HepG2 (cell line): ENCODE results near the gene FAM229B. TPM values are rescaled to one million over a fixed set of nuclear protein-coding genes. Genes with fewer than 3 reads are reported as not detected.

ENCODE experiments used
- ATAD3A ChIP-seq: sonication (generic); formaldehyde crosslinking; IDR thresholded peaks from 2 replicates; pipeline ENCODE4 v1.4.0; 2020; ENCODE audit warnings: missing genetic modification reagents
- CCAR2 ChIP-seq: fragments of 200-400 bp; formaldehyde crosslinking; optimal IDR thresholded peaks from 2 replicates; pipeline ENCODE3; 2018; ENCODE audit warnings: low read depth, mild to moderate bottlenecking, low read length, moderate library complexity
- EP300 ChIP-seq, 3 experiments: sonication (generic) in 1 of 3; formaldehyde crosslinking in 1 of 3; IDR thresholded peaks; 2 replicates each; pipeline versions ENCODE4 v1.5.1 to v1.6.1; 2011 to 2020; ENCODE audit warnings: low read depth in 2 of 3, low read length in 2 of 3, borderline replicate concordance in 1 of 3, improper control_type of control experiment in 1 of 3, mild to moderate bottlenecking in 1 of 3, missing genetic modification reagents in 1 of 3, moderate library complexity in 1 of 3
- JARID2 ChIP-seq: sonication (generic); formaldehyde crosslinking; IDR thresholded peaks from 2 replicates; pipeline ENCODE4 v1.8.1; 2023; ENCODE audit warnings: missing genetic modification reagents, inconsistent platforms; ENCODE audit not compliant: insufficient replicate concordance
- KMT2B ChIP-seq: IDR thresholded peaks from 2 replicates; pipeline ENCODE4 v1.6.1; 2016; ENCODE audit warnings: missing genetic modification reagents, missing compliant biosample characterization
- MIER2 ChIP-seq: IDR thresholded peaks from 2 replicates; pipeline ENCODE4 v1.6.1; 2016; ENCODE audit warnings: missing biosample characterization, missing genetic modification reagents
- MLLT10 ChIP-seq: sonication (generic); formaldehyde crosslinking; IDR thresholded peaks from 2 replicates; pipeline ENCODE4 v1.4.0; 2020; ENCODE audit warnings: missing genetic modification reagents
- ONECUT2 ChIP-seq: sonication (generic); formaldehyde crosslinking; IDR thresholded peaks from 2 replicates; pipeline ENCODE4 v1.4.0; 2020; ENCODE audit warnings: missing genetic modification reagents
- POLR2G ChIP-seq: fragments of 200-400 bp; formaldehyde crosslinking; IDR thresholded peaks from 2 replicates; pipeline ENCODE4 v1.6.1; 2018; ENCODE audit warnings: mild to moderate bottlenecking, low read depth, low read length, moderate library complexity
- RNF2 ChIP-seq: fragments of 450-650 bp; conservative IDR thresholded peaks from 2 replicates; pipeline ENCODE4 v1.6.1; 2016; ENCODE audit warnings: low read depth
- SIX4 ChIP-seq: sonication (generic); formaldehyde crosslinking; IDR thresholded peaks from 2 replicates; pipeline ENCODE4 v1.4.0; 2020; ENCODE audit warnings: missing genetic modification reagents
- SMAD3 ChIP-seq: sonication (generic); formaldehyde crosslinking; IDR thresholded peaks from 2 replicates; pipeline ENCODE4 v1.4.0; 2020; ENCODE audit warnings: missing genetic modification reagents
- SP4 ChIP-seq: sonication (generic); formaldehyde crosslinking; IDR thresholded peaks from 2 replicates; pipeline ENCODE4 v1.8.1; 2023; ENCODE audit warnings: mild to moderate bottlenecking, missing genetic modification reagents
- SRSF1 ChIP-seq: fragments of 200-400 bp; formaldehyde crosslinking; optimal IDR thresholded peaks from 2 replicates; pipeline ENCODE3; 2017; ENCODE audit warnings: mild to moderate bottlenecking, low read depth, low read length, moderate library complexity
- YY1 ChIP-seq: IDR thresholded peaks from 2 replicates; pipeline ENCODE4 v1.6.1; 2011; ENCODE audit warnings: low read length, low read depth, moderate library complexity, mild to moderate bottlenecking; ENCODE audit not compliant: insufficient read depth, insufficient replicate concordance
- ZNF17 ChIP-seq: sonication (generic); formaldehyde crosslinking; IDR thresholded peaks from 2 replicates; pipeline ENCODE4 v1.5.0; 2020; ENCODE audit warnings: mild to moderate bottlenecking, missing genetic modification reagents
- ZNF207 ChIP-seq: fragments of 450-650 bp; IDR thresholded peaks from 2 replicates; pipeline ENCODE4 v1.6.1; 2016; ENCODE audit warnings: antibody characterized with exemption, borderline replicate concordance
- ZNF790 ChIP-seq: sonication (generic); formaldehyde crosslinking; IDR thresholded peaks from 2 replicates; pipeline ENCODE4 v1.8.0; 2022; ENCODE audit warnings: missing genetic modification reagents, mild to moderate bottlenecking, borderline replicate concordance
- ZNF883 ChIP-seq: sonication (generic); formaldehyde crosslinking; IDR thresholded peaks from 2 replicates; pipeline ENCODE4 v1.5.1; 2020; ENCODE audit warnings: mild to moderate bottlenecking, missing genetic modification reagents; ENCODE audit errors: not compliant biosample characterization
- polyA plus RNA-seq, 8 experiments: library from polyadenylated mRNA; depleted of rRNA in 3 of 8; stranded (reverse) in 7 of 8; unstranded in 1 of 8; fragments of >200 nt; fragmentation: Illumina TruSeq in 4 of 8; extraction: Trizol in 4 of 8; gene quantifications; 2 replicates each; pipeline versions ENCODE4 v1.2.1 to v1.2.3, GENCODE V29; 2011 to 2016; ENCODE audit warnings: low read depth in 4 of 8, missing spikeins in 1 of 8, mixed read lengths in 1 of 8; ENCODE audit not compliant: insufficient read depth in 1 of 8
- total RNA-seq, 5 experiments: library from RNA; depleted of rRNA; stranded (reverse); fragments of >200 nt; fragmentation: Illumina TruSeq; extraction: Trizol; gene quantifications; 2 replicates each; pipeline ENCODE4 v1.2.3, GENCODE V29; 2016; ENCODE audit warnings: low read depth in 1 of 5
- TF ChIP-seq, protein P1 (sequence below): sonication (generic); formaldehyde crosslinking; IDR thresholded peaks from 2 replicates; pipeline ENCODE4 v1.8.0; 2022; ENCODE audit warnings: missing genetic modification reagents, mild to moderate bottlenecking, moderate library complexity, borderline replicate concordance
- TF ChIP-seq, protein P2 (sequence below): sonication (generic); formaldehyde crosslinking; IDR thresholded peaks from 2 replicates; pipeline ENCODE4 v1.8.0; 2022; ENCODE audit warnings: missing genetic modification reagents, low read depth, mild to moderate bottlenecking, borderline replicate concordance
- TF ChIP-seq, protein P3 (sequence below): fragments of 450-650 bp; IDR thresholded peaks from 2 replicates; pipeline ENCODE4 v1.6.1; 2017
- TF ChIP-seq, protein P4 (sequence below): sonication (generic); formaldehyde crosslinking; IDR thresholded peaks from 2 replicates; pipeline ENCODE4 v1.4.0; 2020; ENCODE audit warnings: missing genetic modification reagents; ENCODE audit errors: not compliant biosample characterization
- TF ChIP-seq, protein P5 (sequence below): sonication (generic); formaldehyde crosslinking; IDR thresholded peaks from 2 replicates; pipeline ENCODE4 v1.8.1; 2022; ENCODE audit warnings: mild to moderate bottlenecking, missing genetic modification reagents

FAM229B gene
- total and polyA plus RNA-seq, 2 of the 13 experiments (the other 11 are each of a cell fraction or from before 2014, with no cell fraction given): 11.3 to 19.5 TPM

DNA sequence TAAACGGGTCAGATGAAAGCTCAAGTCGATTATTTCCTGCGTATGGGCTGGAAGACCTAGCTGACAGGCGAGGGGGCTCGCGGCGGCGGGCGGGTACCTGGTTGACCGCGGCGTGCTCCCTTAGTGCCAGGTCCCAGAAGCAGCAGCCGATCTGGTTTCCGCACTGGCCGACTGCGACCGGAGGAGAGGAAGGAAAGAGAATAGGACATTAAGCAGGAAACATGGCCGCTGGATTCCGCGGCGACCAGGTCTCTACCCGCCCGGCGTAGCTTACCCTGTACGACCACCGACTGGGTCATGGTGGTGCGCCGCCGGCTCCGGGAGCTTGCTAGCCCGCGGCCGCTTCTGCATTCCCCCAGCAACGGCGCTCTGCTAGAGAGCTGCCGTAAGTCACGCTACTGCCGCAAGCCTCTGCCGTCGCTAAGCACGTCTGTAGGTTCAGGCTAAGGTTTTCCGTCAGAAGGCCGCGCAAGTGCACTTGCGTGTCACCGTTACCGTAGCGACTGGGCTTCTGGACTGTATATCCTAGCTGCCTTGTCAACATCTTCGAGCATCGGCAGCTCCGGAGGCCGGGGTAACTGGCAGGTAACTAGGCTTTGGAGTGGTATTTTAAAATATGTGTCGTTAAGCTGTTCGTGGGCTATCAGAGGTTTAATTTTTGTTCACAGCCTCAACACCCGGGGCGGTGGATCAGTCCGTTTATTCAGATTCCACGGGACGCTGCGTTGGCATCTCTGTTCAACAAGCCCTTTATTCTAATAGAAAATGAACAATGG is at the start of gene FAM229B, which contains the start of gene TUBE1 (continued):
- TF ChIP-seq, protein P1, sequence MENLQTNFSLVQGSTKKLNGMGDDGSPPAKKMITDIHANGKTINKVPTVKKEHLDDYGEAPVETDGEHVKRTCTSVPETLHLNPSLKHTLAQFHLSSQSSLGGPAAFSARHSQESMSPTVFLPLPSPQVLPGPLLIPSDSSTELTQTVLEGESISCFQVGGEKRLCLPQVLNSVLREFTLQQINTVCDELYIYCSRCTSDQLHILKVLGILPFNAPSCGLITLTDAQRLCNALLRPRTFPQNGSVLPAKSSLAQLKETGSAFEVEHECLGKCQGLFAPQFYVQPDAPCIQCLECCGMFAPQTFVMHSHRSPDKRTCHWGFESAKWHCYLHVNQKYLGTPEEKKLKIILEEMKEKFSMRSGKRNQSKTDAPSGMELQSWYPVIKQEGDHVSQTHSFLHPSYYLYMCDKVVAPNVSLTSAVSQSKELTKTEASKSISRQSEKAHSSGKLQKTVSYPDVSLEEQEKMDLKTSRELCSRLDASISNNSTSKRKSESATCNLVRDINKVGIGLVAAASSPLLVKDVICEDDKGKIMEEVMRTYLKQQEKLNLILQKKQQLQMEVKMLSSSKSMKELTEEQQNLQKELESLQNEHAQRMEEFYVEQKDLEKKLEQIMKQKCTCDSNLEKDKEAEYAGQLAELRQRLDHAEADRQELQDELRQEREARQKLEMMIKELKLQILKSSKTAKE (CRISPR knock-in tag): no peak
- TF ChIP-seq JARID2 (CRISPR knock-in tag) (peak; percentile 76), ZNF883 (CRISPR knock-in tag) (peak; percentile 73), ONECUT2 (no peak), EP300 (IDR thresholded peaks at IDR 0.05; ENCODE audit: low read depth in 2 of 2, low read length in 2 of 2) (no peak), EP300 (CRISPR knock-in tag; IDR thresholded peaks at IDR 0.05; ENCODE audit: borderline replicate concordance) (no peak), POLR2G (peak; percentile 95), YY1 (peak; percentile 86), ZNF207 (no peak), SIX4 (CRISPR knock-in tag) (no peak), SMAD3 (CRISPR knock-in tag) (no peak; the same call in 1 of the 2 replicates), ZNF790 (CRISPR knock-in tag) (peak; percentile 77; the same call in 1 of the 2 replicates), SRSF1 (peak; percentile 45), SP4 (CRISPR knock-in tag) (no peak), CCAR2 (no peak), ATAD3A (CRISPR knock-in tag) (no peak), MIER2 (CRISPR knock-in tag) (peak; percentile 74; the same call in 1 of the 2 replicates), MLLT10 (CRISPR knock-in tag) (no peak), RNF2 (no peak; the same call in 1 of the 2 replicates), KMT2B (CRISPR knock-in tag) (peak; percentile 95), ZNF17 (CRISPR knock-in tag) (no peak)
- TF ChIP-seq, protein P2, sequence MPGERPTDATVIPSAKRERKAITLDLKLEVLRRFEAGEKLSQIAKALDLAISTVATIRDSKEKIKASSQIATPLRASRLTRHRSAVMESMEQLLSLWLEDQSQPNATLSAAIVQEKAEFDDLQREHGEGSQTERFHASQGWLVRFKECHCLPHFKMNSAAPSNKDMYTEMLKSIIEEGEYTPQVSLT (CRISPR knock-in tag): no peak
- TF ChIP-seq, protein P3, sequence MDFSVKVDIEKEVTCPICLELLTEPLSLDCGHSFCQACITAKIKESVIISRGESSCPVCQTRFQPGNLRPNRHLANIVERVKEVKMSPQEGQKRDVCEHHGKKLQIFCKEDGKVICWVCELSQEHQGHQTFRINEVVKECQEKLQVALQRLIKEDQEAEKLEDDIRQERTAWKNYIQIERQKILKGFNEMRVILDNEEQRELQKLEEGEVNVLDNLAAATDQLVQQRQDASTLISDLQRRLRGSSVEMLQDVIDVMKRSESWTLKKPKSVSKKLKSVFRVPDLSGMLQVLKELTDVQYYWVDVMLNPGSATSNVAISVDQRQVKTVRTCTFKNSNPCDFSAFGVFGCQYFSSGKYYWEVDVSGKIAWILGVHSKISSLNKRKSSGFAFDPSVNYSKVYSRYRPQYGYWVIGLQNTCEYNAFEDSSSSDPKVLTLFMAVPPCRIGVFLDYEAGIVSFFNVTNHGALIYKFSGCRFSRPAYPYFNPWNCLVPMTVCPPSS: no peak
- TF ChIP-seq, protein P4, sequence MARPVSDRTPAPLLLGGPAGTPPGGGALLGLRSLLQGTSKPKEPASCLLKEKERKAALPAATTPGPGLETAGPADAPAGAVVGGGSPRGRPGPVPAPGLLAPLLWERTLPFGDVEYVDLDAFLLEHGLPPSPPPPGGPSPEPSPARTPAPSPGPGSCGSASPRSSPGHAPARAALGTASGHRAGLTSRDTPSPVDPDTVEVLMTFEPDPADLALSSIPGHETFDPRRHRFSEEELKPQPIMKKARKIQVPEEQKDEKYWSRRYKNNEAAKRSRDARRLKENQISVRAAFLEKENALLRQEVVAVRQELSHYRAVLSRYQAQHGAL (CRISPR knock-in tag): peak; percentile 71
- TF ChIP-seq, protein P5, sequence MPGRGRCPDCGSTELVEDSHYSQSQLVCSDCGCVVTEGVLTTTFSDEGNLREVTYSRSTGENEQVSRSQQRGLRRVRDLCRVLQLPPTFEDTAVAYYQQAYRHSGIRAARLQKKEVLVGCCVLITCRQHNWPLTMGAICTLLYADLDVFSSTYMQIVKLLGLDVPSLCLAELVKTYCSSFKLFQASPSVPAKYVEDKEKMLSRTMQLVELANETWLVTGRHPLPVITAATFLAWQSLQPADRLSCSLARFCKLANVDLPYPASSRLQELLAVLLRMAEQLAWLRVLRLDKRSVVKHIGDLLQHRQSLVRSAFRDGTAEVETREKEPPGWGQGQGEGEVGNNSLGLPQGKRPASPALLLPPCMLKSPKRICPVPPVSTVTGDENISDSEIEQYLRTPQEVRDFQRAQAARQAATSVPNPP (CRISPR knock-in tag): peak; percentile 86; the same call in 1 of the 2 replicates
